Transverse colon (tissue), 4 donors: ENCODE results near the gene RPS6KA2.

Source experiments
- EP300 ChIP-seq: sonication (generic); formaldehyde crosslinking; IDR thresholded peaks from one replicate; pipeline ENCODE4 v1.6.1; 2017; ENCODE audit warnings: antibody characterized with exemption, low read depth
- POLR2A ChIP-seq: fragments of 450-650 bp; IDR thresholded peaks from one replicate; pipeline ENCODE4 v1.6.1; 2016; ENCODE audit warnings: antibody characterized with exemption, mild to moderate bottlenecking, moderate library complexity
- POLR2AphosphoS5 ChIP-seq, 3 donors: sonication (generic); formaldehyde crosslinking; IDR thresholded peaks; one replicate each; pipeline ENCODE4 v1.6.1; 2016; ENCODE audit warnings: antibody characterized with exemption in 3 of 3
- TF ChIP-seq, protein P1 (sequence below), 5 experiments: fragments of 200-600 bp in 3 of 5; fragments of 450-650 bp in 2 of 5; sonication (generic) in 3 of 5; IDR thresholded peaks; 1 replicate in 2 of 5; 2 replicates in 3 of 5; pipeline ENCODE4 v1.5.1; 2016 to 2017; ENCODE audit warnings: antibody characterized with exemption in 5 of 5, inconsistent platforms in 3 of 5, mild to moderate bottlenecking in 2 of 5, moderate library complexity in 1 of 5

DNA sequence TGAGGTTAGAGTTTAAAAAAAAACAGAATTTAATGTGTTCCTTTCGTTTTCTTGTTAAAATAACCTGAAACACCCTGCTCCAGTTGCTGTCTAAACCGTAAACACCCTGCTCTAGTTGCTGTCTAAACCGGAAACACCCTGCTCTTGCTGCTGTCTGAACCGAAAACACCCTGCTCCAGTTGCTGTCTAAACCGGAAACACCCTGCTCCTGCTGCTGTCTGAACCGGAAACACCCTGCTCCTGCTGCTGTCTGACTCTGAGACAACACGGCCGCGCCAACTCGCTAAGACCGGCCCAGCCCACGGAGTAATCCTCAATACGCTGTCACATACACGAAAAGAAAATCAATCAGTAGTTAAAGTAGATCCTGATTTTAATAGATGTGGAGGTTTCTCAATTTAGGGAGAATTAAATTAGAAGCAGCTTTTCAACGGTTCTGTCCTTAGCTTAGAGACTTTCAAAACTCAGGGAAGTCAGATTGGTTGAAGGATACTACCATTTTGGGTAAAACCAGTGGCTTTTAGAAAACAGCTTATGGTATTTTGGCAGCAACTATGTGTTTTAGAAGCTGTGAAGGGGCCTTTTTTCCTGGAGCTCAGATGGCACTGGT is 138.9 kb downstream of the RPS6KA2 start:
- TF ChIP-seq, protein P1, sequence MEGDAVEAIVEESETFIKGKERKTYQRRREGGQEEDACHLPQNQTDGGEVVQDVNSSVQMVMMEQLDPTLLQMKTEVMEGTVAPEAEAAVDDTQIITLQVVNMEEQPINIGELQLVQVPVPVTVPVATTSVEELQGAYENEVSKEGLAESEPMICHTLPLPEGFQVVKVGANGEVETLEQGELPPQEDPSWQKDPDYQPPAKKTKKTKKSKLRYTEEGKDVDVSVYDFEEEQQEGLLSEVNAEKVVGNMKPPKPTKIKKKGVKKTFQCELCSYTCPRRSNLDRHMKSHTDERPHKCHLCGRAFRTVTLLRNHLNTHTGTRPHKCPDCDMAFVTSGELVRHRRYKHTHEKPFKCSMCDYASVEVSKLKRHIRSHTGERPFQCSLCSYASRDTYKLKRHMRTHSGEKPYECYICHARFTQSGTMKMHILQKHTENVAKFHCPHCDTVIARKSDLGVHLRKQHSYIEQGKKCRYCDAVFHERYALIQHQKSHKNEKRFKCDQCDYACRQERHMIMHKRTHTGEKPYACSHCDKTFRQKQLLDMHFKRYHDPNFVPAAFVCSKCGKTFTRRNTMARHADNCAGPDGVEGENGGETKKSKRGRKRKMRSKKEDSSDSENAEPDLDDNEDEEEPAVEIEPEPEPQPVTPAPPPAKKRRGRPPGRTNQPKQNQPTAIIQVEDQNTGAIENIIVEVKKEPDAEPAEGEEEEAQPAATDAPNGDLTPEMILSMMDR (IDR thresholded peaks at IDR 0.05), result no peak
- no peak for TF ChIP-seq POLR2AphosphoS5 (IDR thresholded peaks at IDR 0.05)
- TF ChIP-seq POLR2A, result peak; percentile 36
- no peak for TF ChIP-seq EP300
